ENCODE measurements around the gene ZBTB9.

The ZBTB9 gene

GRCh38 chr6:33428966-33429749 is 25.2 kb upstream of the ZBTB9 start:
- no peaks in the 10 kb centered on the region for H3K9me3 ChIP-seq (ENCODE audit: control insufficient read depth, insufficient read depth, low read depth, low read length)
- CTCF ChIA-PET: interaction anchor here (0.6 to 1.3 kb wide), 8 partner anchors 11 to 294 kb away, joined by 3 to 7 read pairs (median 3); partner anchors contain the start of gene BAK1
- no peaks in the 10 kb centered on the region for H3K36me3 ChIP-seq (ENCODE audit: control insufficient read depth in 2 of 2, insufficient read depth in 1 of 2, low read length in 2 of 2)
- H3K27ac ChIP-seq (ENCODE audit: extremely low read depth, low read depth, low read length): no peak overlapping the region
- H3K4me1 ChIP-seq (ENCODE audit: control insufficient read depth, insufficient read depth, low read length): peaks cover 17% of the 10 kb centered on the region
- H3K4me3 ChIP-seq (ENCODE audit: low read depth, low read length): no peak overlapping the region
- POLR2A ChIA-PET: interaction anchor here (0.5 to 2.4 kb wide), 6 partner anchors 13 to 157 kb away, joined by 3 to 11 read pairs (median 4); partner anchors contain the start of genes B3GALT4, PHF1, RPS18 and VPS52
- no peak for TF ChIP-seq ZBTB6 (tag by site-specific recombination; IDR thresholded peaks at IDR 0.05)
- TF ChIP-seq ZNF558 (tag by site-specific recombination; IDR thresholded peaks at IDR 0.05): no peak
- TF ChIP-seq ZBTB1 (tag by site-specific recombination; IDR thresholded peaks at IDR 0.05): no peak
- TF ChIP-seq SETDB1 (IDR thresholded peaks at IDR 0.05; ENCODE audit: insufficient read length, low read length): no peak
- no peak for TF ChIP-seq ZNF449 (tag by site-specific recombination; IDR thresholded peaks at IDR 0.05)
- no peak for TF ChIP-seq ZNF639 (tag by site-specific recombination; IDR thresholded peaks at IDR 0.05)
- no peak for TF ChIP-seq ZNF747 (tag by site-specific recombination; IDR thresholded peaks at IDR 0.05)
- peak; percentile 80 for TF ChIP-seq EGR2 (tag by site-specific recombination; IDR thresholded peaks at IDR 0.05; ENCODE audit: low read depth)
- no peak for TF ChIP-seq WT1 (tag by site-specific recombination; IDR thresholded peaks at IDR 0.05)
- TF ChIP-seq MZF1 (tag by site-specific recombination; IDR thresholded peaks at IDR 0.05; ENCODE audit: borderline replicate concordance): no peak
- TF ChIP-seq ZEB2 (tag by site-specific recombination; IDR thresholded peaks at IDR 0.05): no peak
- TF ChIP-seq REPIN1 (tag by site-specific recombination; IDR thresholded peaks at IDR 0.05; ENCODE audit: low read depth): no peak
- no peak for TF ChIP-seq ZNF514 (tag by site-specific recombination; IDR thresholded peaks at IDR 0.05)
- TF ChIP-seq ZNF658 (tag by site-specific recombination; IDR thresholded peaks at IDR 0.05): no peak
- TF ChIP-seq ZNF473 (tag by site-specific recombination; IDR thresholded peaks at IDR 0.05): no peak
- TF ChIP-seq ZSCAN4 (tag by site-specific recombination; IDR thresholded peaks at IDR 0.05): peak; percentile 90
- TF ChIP-seq ZNF837 (tag by site-specific recombination; IDR thresholded peaks at IDR 0.05): no peak
- no peak for TF ChIP-seq ZNF16 (tag by site-specific recombination; IDR thresholded peaks at IDR 0.05; ENCODE audit: low read depth)
- TF ChIP-seq SALL2 (tag by site-specific recombination; IDR thresholded peaks at IDR 0.05; ENCODE audit: borderline replicate concordance): no peak
- no peak for TF ChIP-seq ZNF529 (tag by site-specific recombination; IDR thresholded peaks at IDR 0.05; ENCODE audit: insufficient replicate concordance)
- no peak for TF ChIP-seq YY2 (tag by site-specific recombination; IDR thresholded peaks at IDR 0.05)
- 0 out of 2 replicates have a peak, but pooled peaks have one; percentile 34 for TF ChIP-seq IKZF3 (tag by site-specific recombination; IDR thresholded peaks at IDR 0.05)
- TF ChIP-seq ZNF555 (tag by site-specific recombination; conservative IDR thresholded peaks at IDR 0.05): no peak
- TF ChIP-seq ZNF621 (tag by site-specific recombination; IDR thresholded peaks at IDR 0.05): no peak
- TF ChIP-seq TCF7L2 (IDR thresholded peaks at IDR 0.05; ENCODE audit: borderline replicate concordance, low read depth, low read length): no peak
- TF ChIP-seq ZNF596 (tag by site-specific recombination; IDR thresholded peaks at IDR 0.05): no peak
- no peak for TF ChIP-seq ZNF585B (tag by site-specific recombination; IDR thresholded peaks at IDR 0.05)
- TF ChIP-seq PATZ1 (tag by site-specific recombination; IDR thresholded peaks at IDR 0.05): peak; percentile 12
- peak; percentile 6 for TF ChIP-seq ZBTB26 (tag by site-specific recombination; optimal IDR thresholded peaks at IDR 0.05)
- no peak for TF ChIP-seq ZNF571 (tag by site-specific recombination; IDR thresholded peaks at IDR 0.05)
